HG03565 (cell line): ENCODE results near the gene ROM1.
"Not testable (repeated sequence)": the region's sequence is repeated elsewhere in the genome, so short reads cannot be mapped to it uniquely, and the experiment has no call there.

Experiments used
- ATAC-seq: cut with Tn5 transposase; IDR thresholded peaks from one replicate; pipeline ENCODE4 v1.9.1; 2021; ENCODE audit warnings: mild to moderate bottlenecking, moderate library complexity; ENCODE audit not compliant: unreplicated experiment

ROM1 gene

GRCh38 chr11:62585356-62585755, 27.7 kb upstream of the ROM1 start:
- not testable (repeated sequence) for ATAC-seq

DNA sequence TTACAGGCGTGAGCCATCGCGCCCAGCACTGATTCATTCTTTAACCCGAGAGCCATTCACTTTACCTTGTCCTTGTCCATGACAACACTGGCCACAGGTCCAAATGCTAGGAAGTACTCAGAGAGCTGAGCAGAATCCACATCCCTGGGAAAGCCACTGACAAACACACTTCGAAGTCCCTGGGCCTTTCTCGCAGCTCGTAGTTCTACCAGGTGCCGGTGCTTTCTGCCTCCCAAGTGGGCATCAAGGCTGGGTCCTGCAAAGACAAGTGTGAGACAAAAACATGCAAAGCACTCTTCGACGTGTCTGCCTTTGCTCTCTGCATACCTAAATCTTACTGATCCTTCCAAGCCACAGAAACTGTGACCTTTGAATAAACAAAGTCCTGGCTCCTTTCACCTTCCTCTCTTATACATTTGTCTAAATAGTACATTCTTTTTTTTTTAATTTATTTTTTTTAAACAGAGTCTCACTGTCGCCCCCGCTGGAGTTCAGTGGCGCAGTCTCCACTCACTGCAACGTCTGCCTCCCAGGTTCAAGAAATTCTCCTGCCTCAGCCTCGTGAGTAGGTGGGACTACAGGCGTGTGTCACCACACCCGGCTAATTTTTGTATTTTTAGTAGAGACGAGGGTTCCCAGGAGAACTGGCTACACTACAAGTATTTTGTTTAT, 24.0 kb upstream of the ROM1 start:
- no peak for ATAC-seq

DNA sequence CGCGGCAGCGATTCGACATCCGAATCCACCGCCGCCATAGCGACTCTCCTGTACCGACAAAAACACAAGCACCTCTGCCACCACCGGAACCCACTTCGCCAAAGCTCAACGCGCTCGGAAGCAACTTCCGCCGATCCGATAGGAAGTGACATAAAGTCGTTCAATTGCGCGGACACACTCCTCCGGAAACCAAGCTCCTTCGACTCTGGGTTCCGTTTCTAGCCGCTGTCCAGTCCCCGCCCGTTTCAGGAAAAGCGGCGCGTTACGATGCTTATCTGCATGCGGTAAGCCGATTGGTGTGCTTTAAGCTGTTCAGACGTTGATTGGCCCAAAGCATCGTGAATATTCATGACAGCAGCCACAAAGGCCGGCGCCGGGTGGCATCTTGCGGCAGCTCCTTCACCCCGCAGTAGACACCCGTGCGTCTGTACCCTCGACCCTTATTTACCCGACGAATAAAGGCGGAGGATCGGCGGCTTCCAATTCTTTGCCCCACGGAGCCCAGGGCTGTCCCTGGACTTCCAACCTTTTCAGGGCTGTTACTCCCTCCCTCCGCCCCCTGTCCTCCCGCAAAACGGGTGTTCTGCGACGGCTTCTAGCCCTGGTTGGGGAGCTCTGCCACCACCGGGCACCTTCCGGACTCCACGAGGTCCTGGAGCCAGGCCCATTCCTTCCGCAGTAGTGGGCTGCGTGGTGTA, 21.5 kb upstream of the ROM1 start, which contains the start of gene TUT1:
TUT1 (minus strand) TSS at position 76 of the 698 bp plus-strand sequence; CDS start at position 38, 38 bp downstream.
- ATAC-seq = peak; percentile 74

- no peak for ATAC-seq
Observed at GRCh38 chr11:62592146-62592815, 20.8 kb upstream of the ROM1 start.

DNA sequence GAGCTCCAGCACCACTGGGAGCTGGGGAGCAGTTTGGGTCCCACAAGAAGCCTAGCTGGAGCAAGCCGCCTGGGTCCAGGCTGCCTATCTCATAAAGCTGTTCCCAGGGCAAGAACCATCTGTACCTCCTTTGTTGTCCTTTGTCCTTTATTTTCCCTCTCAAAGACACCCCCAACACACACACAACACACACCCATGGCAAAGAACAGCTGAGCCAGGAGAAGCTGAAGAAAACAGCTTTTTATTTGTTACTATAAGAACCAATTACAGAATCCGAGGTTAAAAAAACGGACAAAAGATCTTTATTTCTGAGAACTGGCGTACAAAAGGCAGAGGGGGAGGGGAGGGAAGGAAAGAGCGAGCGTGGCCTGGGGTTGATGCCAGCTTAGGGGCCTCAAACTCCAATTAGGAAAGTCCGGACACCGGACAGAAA, 20.1 kb upstream of the ROM1 start:
- no peak for ATAC-seq

- ATAC-seq = no peak
Observed at GRCh38 chr11:62593434-62594044, 19.5 kb upstream of the ROM1 start.

- ATAC-seq = no peak
Observed at GRCh38 chr11:62595124-62595523, 17.9 kb upstream of the ROM1 start.

GRCh38 chr11:62599069-62599696, 13.9 kb upstream of the ROM1 start:
- peak; percentile 25 for ATAC-seq

- ATAC-seq = no peak
Observed at GRCh38 chr11:62599901-62600300, 13.2 kb upstream of the ROM1 start.

DNA sequence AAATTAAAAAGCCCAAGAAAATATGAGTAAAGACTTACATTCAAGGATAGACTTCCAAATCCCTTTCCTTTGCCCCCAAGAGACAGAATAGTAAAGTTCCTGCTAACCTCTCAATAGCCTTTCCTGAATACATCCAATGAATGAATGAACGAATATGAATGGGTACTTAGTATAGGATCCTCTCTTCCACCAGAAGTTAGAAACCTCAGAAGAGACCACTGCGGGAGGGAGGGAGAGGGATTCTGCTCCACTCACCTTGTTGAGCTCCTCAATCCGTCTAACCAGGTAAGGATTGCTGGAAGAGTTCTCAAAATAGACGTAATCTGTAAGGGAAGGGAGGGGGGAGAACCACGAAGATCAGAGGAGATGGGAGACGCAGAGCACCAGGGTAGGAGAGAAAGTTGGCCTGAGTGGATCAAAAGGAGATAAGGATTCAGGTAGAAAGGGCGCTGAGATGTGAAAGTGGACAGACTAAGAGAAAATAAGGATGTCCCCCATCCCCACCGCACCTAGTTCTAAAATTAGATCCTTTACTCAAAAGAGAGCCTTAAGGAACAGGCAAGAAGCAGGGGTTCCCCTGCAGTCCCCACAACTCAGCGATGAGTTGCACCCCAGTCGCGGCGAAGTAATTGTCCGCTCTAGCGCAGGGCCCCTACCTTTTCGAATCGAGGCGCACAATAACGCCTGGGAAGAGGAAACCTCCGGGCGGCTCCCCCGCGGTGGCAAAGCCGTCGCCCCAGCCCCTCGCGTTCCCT, 12.5 kb upstream of the ROM1 start:
- no peak for ATAC-seq

DNA sequence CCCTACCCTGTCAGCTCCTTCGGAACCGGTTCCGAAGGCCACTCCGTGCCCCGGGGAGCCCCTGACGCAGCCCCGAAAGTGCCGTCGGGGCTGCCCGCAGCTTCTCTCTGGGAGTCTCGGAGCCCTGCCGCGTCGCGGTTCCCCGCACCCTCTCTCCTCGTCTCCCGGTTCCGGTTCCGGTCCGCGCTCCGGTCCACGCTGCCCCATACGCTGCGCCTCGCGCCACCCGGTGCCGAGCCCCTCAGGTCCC, 12.0 kb upstream of the ROM1 start:
- ATAC-seq = no peak

DNA sequence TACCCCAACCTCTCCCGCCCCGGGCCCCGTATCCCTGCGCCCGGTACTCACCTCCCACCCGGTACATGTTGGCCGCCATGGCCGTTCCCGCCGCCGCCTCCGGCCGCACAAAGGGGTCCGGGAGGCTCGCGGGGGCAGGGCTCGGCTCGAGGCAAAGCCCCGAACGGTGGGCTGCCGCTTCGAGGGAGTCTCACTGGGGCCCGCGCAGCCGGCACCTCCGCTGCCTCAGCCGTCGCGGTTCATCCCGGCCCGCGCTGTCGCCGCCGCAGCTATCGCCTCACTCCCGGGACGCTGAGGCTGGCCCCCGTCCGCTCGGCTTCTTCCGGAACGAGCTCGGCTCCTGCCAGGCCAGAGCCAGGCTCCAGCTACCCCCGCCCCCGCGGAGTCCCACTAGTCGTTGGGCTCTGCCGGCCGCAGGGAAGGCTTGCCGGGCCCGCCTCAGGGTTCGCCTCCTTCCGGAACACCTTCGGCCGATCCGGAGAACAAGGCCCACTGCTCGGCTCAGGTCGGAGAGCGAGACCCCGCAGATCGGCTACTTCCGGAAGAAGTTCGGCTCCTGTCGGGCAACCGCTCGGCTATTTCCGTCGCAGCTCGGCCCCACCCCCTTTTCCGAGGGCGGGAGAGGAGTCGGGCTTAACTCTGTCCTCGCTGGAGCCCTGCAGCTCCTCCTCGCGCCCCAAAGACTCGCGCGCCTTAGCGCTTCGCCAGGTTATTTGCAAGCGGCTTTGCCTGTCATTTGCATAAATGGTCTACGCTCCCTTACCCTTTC, 11.5 kb upstream of the ROM1 start, which contains the start of gene MTA2:
MTA2 (minus strand) TSS at position 494 of the 769 bp plus-strand sequence; CDS start at position 79, 415 bp downstream.
- ATAC-seq = peak; percentile 64

- no peak for ATAC-seq
Observed at GRCh38 chr11:62602141-62603071, 10.7 kb upstream of the ROM1 start.

DNA sequence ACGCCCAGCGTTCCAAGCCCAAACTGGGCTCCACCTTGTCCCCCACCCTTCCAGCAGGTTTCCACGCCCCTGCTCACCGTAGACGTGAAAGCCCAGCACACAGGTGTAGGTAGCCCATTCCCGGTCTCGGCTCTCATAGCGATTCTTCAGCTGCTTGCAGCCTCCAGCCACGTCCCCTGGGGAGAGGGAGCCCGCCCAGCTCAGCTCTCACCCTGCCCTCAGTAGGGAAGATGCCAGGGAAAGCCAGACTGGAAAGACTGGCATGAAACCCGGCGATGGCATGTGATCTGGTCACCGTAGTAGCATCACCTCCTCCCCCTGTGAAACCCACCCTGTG, 10.0 kb upstream of the ROM1 start:
- no peak for ATAC-seq

GRCh38 chr11:62603776-62604299, 9.2 kb upstream of the ROM1 start:
- ATAC-seq = no peak

- ATAC-seq = no peak
Observed at GRCh38 chr11:62604460-62605120, 8.5 kb upstream of the ROM1 start.

DNA sequence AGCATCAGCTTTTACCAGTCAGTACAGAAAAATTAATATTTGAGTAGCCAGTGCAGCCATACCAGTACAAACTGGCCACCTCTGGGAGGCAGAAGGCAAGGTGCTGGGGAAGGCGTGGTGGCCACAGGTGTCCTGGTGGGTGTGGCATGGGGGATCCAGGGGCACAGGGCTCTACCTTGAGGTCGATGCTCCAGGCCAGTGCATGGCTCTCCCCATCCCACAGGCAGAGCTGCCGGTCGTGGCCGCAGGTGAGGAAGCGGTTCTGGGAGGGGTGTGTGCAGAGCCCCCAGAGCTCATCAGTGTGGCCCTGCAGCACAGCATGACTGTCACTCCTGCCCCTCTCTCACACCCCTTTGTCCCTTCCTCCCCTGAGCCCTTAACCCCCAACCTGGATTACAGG, 7.6 kb upstream of the ROM1 start:
- no peak for ATAC-seq

- ATAC-seq = no peak
Observed at GRCh38 chr11:62605902-62606301, 7.2 kb upstream of the ROM1 start.
